Nephron progenitor cell (in vitro differentiated cells): ENCODE measurements around the gene CRIP1.

ENCODE experiments used
- DNase-seq: peaks from one replicate; pipeline ENCODE4 v3.0.0; 2021
- H3K27ac Mint-ChIP-seq: 2 replicates; pipeline ENCODE4 v1.8.0; 2021; ENCODE audit warnings: mild to moderate bottlenecking, moderate library complexity, mixed read lengths
- H3K27me3 Mint-ChIP-seq: 2 replicates; pipeline ENCODE4 v1.8.0; 2021; ENCODE audit warnings: mild to moderate bottlenecking, low read depth, mixed read lengths; ENCODE audit not compliant: poor library complexity
- H3K36me3 Mint-ChIP-seq: 2 replicates; pipeline ENCODE4 v1.8.0; 2021; ENCODE audit warnings: low read depth, mixed read lengths
- H3K4me1 Mint-ChIP-seq: 2 replicates; pipeline ENCODE4 v1.8.0; 2021; ENCODE audit warnings: mixed read lengths
- H3K4me3 Mint-ChIP-seq: 2 replicates; pipeline ENCODE4 v1.8.0; 2021; ENCODE audit warnings: mild to moderate bottlenecking, moderate library complexity, mixed read lengths
- H3K9me3 Mint-ChIP-seq: 2 replicates; pipeline ENCODE4 v1.8.0; 2021; ENCODE audit warnings: mild to moderate bottlenecking, moderate library complexity, mixed read lengths
- CTCF ChIP-seq: fragments of 200-600 bp; sonication (generic); IDR thresholded peaks from 2 replicates; pipeline ENCODE4 v1.5.0; 2021; ENCODE audit warnings: antibody characterized with exemption

Gene CRIP1

GRCh38 chr14:105440554-105440900 is 46.2 kb upstream of the CRIP1 start:
- peaks cover 7% of the 10 kb centered on the region for H3K4me1 Mint-ChIP-seq
- no peak overlapping the region for H3K4me3 Mint-ChIP-seq
- TF ChIP-seq CTCF = no peak
- DNase-seq = no peak
- H3K27me3 Mint-ChIP-seq = no peaks in the 10 kb centered on the region
- H3K27ac Mint-ChIP-seq = no peak overlapping the region
- peaks cover 9% of the 10 kb centered on the region for H3K9me3 Mint-ChIP-seq
- H3K36me3 Mint-ChIP-seq = peaks cover 36% of the 10 kb centered on the region

DNA sequence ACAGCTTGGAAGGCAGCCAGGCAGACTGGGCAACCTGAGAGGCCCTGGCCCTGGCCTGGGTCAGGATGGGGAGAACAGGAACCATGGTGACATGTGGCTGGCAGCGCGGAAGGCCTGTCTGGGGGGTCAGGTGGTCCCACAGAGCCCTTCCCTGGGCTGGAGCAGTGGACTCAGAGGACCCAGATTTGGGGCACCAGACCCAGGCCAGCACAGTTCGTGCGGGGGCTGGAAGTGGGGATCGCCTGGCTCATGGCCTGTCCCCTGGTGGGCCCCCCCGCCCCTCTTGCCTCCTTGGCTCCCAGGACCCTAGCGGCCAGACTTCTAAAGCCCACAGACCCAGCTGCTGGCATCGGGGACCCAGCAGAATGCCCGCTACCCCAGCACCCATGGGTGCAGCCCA is 45.7 kb upstream of the CRIP1 start:
- Mint-ChIP-seq H3K9me3 (peaks cover 4% of the 10 kb centered on the region), H3K27me3 (no peaks in the 10 kb centered on the region), H3K27ac (no peak overlapping the region), H3K36me3 (peaks cover 31% of the 10 kb centered on the region), H3K4me1 (peaks cover 11% of the 10 kb centered on the region), H3K4me3 (no peak overlapping the region)
- no peak for DNase-seq
- no peak for TF ChIP-seq CTCF

GRCh38 chr14:105442125-105442524 is 44.6 kb upstream of the CRIP1 start:
- Mint-ChIP-seq H3K27ac (peak overlapping the region; percentile 64), H3K36me3 (peaks cover 20% of the 10 kb centered on the region), H3K4me3 (no peak overlapping the region)

DNA sequence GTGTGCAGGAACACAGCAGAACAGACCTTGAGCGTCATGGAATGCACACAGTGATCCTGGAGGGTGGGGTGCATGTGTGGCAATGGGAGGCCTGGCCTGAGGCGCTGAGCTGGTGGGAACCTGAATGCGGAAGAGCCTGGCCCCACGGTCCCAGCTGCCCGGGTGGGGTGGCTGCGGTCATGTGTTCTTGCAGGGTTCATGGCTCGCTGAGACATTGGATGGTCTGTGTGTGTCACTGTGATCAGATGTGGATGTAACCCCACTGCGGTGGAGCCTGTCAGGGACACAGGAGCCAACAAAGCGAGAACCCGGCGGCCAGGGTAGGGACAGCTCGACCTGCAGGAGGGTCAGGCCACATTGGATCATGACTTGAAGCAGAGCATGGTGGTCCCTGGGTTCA is 43.9 kb upstream of the CRIP1 start:
- DNase-seq = no peak
- no peaks in the 10 kb centered on the region for H3K27me3 Mint-ChIP-seq
- peak overlapping the region; percentile 64 for H3K27ac Mint-ChIP-seq
- H3K9me3 Mint-ChIP-seq = no peaks in the 10 kb centered on the region
- TF ChIP-seq CTCF = no peak
- H3K4me1 Mint-ChIP-seq = peaks cover 15% of the 10 kb centered on the region
- no peak overlapping the region for H3K4me3 Mint-ChIP-seq
- peaks cover 20% of the 10 kb centered on the region for H3K36me3 Mint-ChIP-seq

More at GRCh38 chr14:105442125-105442524, 44.6 kb upstream of the CRIP1 start:
- no peak for DNase-seq
- H3K9me3 Mint-ChIP-seq = no peaks in the 10 kb centered on the region
- H3K4me1 Mint-ChIP-seq = peaks cover 15% of the 10 kb centered on the region
- no peaks in the 10 kb centered on the region for H3K27me3 Mint-ChIP-seq
- no peak for TF ChIP-seq CTCF

- Mint-ChIP-seq H3K4me3 (no peak overlapping the region), H3K4me1 (peaks cover 15% of the 10 kb centered on the region), H3K27me3 (no peaks in the 10 kb centered on the region), H3K9me3 (no peaks in the 10 kb centered on the region), H3K36me3 (peaks cover 20% of the 10 kb centered on the region), H3K27ac (no peak overlapping the region)
- no peak for DNase-seq
- no peak for TF ChIP-seq CTCF
Observed at GRCh38 chr14:105444859-105445258, 41.8 kb upstream of the CRIP1 start.

GRCh38 chr14:105445290-105445689 is 41.4 kb upstream of the CRIP1 start:
- no peak overlapping the region for H3K4me3 Mint-ChIP-seq
- H3K4me1 Mint-ChIP-seq = peaks cover 15% of the 10 kb centered on the region
- H3K36me3 Mint-ChIP-seq = peaks cover 20% of the 10 kb centered on the region
- peak overlapping the region; percentile 79 for H3K27ac Mint-ChIP-seq
- TF ChIP-seq CTCF = no peak
- H3K9me3 Mint-ChIP-seq = no peaks in the 10 kb centered on the region
- DNase-seq = no peak
- H3K27me3 Mint-ChIP-seq = no peaks in the 10 kb centered on the region
